GM10248 (cell line): Measurements from ENCODE around the gene DNAH17.

Experiments
- CTCF ChIA-PET: fragments of 300-600 bp; sonication (Branson Sonifier 250); formaldehyde crosslinking; extraction: SDS; loops from one replicate; lab custom pipeline; 2021; ENCODE audit warnings: antibody characterized with exemption; lab: Yijun Ruan, JAX
- POLR2A ChIA-PET: fragments of 350-650 bp; sonication (Branson Sonifier 250); formaldehyde crosslinking; extraction: SDS; loops from one replicate; lab custom pipeline; 2020; ENCODE audit warnings: antibody characterized with exemption; lab: Yijun Ruan, JAX
- DNase-seq: peaks from one replicate; pipeline ENCODE4 v3.0.0; 2012; ENCODE audit errors: extremely low spot score
- TF ChIP-seq, protein P1 (sequence below): IDR thresholded peaks from 2 replicates; pipeline ENCODE4 v1.5.1; 2012; ENCODE audit warnings: mild to moderate bottlenecking, low read depth; ENCODE audit errors: extremely low read depth, missing control alignments, control extremely low read depth

DNAH17 gene

DNA sequence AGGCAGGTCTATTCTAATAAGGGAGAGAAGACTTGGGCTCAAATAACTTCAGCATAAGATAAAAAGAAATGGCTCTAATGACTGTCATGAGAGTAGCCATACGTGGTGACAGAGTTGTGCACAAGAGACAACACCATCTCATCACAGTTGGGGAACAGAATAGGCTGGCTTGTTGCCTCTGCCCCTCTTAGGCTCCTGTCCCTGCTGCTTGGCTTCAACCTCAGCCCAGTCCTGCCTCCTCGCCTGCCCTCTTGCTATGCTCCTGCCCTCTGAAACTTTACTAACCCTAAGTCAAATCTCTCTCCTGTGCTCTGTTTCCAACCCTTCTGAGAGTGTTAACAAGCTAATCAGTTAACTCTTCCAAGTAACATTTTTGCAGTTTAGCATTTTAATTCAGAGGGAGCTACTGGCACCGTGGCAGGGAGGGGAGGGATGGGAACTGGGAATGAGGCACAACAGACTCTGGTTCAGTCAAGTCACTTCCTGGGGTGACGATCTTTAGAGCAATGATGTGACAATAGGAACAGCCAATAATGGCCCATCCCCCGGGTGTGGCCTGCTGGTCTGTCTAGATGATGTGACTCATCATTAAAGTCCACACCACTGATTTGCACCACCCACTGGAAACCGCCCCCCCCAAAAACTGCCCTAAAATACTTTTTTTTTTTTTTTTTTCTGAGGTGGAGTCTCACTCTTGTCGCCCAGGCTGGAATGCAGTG is 35.5 kb downstream of the DNAH17 start:
- TF ChIP-seq, protein P1, sequence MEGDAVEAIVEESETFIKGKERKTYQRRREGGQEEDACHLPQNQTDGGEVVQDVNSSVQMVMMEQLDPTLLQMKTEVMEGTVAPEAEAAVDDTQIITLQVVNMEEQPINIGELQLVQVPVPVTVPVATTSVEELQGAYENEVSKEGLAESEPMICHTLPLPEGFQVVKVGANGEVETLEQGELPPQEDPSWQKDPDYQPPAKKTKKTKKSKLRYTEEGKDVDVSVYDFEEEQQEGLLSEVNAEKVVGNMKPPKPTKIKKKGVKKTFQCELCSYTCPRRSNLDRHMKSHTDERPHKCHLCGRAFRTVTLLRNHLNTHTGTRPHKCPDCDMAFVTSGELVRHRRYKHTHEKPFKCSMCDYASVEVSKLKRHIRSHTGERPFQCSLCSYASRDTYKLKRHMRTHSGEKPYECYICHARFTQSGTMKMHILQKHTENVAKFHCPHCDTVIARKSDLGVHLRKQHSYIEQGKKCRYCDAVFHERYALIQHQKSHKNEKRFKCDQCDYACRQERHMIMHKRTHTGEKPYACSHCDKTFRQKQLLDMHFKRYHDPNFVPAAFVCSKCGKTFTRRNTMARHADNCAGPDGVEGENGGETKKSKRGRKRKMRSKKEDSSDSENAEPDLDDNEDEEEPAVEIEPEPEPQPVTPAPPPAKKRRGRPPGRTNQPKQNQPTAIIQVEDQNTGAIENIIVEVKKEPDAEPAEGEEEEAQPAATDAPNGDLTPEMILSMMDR: no peak
- DNase-seq: no peak

DNA sequence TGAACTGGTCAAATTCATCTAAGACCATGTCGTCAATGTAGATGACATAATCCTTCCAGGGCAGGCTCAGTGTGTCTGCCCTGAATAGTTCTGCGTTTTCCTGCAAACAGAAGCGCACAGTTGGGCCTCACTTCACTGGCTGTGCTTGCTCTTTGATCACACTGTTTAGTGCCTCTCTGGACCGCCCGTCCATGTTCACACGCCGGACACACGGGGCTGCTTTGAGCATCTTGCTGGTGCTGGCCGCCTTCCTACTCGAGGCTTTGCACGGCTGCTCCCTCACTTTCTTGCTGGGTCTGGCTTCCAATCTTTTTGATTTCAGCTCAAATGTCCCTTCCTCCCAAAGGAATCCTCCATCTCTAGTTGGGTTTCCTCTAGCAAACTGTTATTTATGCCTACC is 37.4 kb downstream of the DNAH17 start:
- TF ChIP-seq, protein P1: no peak
- POLR2A ChIA-PET: no interaction called here
- no peak for DNase-seq
- CTCF ChIA-PET: no interaction called here

More for the DNA sequence above, 35.5 kb downstream of the DNAH17 start:
- ChIA-PET CTCF (no interaction called here), POLR2A (no interaction called here)

DNA sequence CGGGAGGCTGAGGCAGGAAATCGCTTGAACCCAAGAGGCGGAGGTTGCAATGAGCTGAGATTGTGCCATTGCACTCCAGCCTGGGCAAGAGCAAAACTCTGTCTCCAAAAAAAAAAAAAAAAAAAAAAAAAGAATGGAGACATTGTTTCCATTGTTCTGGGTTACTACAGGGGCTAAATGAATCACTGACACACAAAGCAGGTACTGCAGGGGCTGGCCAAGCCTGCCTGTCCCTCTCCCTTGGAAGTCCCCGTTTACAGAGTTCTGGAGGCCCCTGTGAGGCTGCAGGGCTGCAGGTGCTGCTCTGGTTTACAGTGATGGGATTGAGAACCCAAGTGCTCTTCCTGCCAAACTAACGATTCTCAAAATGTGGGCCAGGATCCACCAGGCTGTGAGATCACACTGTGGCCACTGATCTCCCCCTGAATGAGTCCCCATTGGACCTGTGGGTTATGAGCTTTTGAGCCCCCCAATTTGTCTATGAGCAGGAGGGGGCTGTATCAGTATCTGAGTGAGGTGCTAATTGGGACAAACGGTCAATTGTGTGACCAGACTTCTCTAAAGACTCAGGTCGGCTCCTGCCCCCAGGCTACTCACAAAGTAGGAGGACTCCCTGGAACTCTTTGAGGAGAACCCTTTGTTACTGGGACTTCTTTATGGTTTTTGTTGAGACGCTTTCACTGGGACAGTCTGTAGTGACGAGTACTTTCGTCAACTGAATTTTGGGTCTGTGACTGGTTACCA is 39.0 kb downstream of the DNAH17 start:
- ChIA-PET CTCF (interaction anchor here (1.3 kb wide), 2 partner anchors 12 to 24 kb away, joined by 3 read pairs; no protein-coding TSS in a partner anchor), POLR2A (no interaction called here)
- peak; percentile 52 for DNase-seq
- TF ChIP-seq, protein P1: no peak

DNA sequence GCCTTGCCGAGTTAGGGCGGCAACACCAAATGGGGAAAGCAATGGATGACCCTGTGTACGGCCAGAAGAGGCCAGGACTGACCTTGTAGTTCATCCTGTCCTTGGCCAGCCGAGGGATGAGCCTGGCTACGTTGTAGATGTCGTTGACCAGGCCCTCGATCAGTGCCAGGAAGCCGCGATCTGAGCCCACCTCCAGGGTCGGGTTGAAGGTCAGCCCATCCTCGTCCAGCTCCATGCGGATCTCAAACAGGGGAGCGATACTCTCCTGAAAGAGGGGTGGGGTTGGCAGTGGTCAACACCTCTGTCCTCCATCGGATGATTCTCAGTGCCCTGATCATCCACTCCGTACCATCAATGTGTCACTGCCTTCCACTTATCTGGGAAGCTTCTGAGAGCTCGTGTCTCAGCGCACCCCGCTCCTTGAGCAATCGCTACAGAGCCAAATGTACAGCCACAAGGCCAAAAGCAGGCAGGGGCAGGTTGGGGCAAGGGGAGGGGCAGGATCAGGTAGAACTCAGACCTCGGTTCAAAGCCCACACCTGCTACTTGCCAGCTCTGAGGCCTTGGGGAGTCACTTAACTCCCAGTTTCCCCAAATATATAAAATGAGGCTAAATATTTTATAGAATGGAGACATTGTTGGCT is 39.9 kb downstream of the DNAH17 start:
- ChIA-PET CTCF (interaction anchor here (1.3 to 1.6 kb wide), 3 partner anchors 12 to 74 kb away, joined by 3 to 4 read pairs (median 3); no protein-coding TSS in a partner anchor), POLR2A (no interaction called here)
- TF ChIP-seq, protein P1: no peak
- no peak for DNase-seq

DNA sequence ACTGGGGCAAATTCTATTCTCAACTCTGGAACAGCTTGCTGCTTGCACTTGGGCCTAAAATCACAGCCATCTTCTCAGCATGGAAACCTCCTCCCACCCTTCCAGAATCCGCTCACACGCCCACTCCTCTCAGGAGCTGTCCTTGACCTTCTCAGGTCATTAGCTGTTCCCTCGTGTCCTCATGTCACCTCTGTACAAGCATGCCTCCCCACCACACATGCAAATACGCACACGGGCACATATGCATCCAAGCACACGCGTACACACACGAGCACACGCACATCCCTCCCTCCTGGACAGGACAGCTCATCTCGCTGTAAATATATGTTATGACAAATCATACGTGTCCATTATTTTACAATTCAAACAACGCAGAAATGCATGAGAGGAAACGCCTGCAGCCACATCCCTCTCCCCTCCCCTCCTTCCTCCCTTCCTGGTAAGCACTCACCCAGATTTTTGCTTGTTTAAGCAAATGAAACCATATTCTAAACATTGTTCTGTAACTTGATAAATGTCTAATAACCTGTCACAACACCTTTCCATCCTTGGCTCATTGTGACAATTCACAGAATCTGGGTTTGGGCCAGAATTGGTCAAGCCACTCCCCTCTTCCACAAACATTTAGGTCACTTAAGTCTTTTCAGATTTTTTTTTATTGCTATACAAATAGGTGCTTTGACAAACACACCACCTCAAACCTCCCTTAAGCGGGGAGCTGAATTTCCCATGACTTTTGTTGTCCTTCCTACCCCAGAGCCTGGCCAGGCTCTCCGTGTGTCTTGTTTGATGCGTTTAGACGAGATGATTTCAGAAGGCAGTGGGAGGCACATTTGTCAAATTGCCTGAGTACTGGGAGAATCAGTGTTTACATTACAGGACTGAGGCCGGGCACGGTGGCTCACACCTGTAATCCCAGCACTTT is 41.7 kb downstream of the DNAH17 start:
- CTCF ChIA-PET: no interaction called here

More for the DNA sequence above, 41.7 kb downstream of the DNAH17 start:
- no peak for DNase-seq
- TF ChIP-seq, protein P1: no peak
- POLR2A ChIA-PET: no interaction called here
